ENCODE measurements around the gene IGFBPL1.
"Not testable (repeated sequence)": the region's sequence is repeated elsewhere in the genome, so short reads cannot be mapped to it uniquely, and the experiment has no call there.

IGFBPL1 gene

GRCh38 chr9:38431116-38431515 lies 6.9 kb upstream of the IGFBPL1 start:
- no peak for DNase-seq

DNA sequence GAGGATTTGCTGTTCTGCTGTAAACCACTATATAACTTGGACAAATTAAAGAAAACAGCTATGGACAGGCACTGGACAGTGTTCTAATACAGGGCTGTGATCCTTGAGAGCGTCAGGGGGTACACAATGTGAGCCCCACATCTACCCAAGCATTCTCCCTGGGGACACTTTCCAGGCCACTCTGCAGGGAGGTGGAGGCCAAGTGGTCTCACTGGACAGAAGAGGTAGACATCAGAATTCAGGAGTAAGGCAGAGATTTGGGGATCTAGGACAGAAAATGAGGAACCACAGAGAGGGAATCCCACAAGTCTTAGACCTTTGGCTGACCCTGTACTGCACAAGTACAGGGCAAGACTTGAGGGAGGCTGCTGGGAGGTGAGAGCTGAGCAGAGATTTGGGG lies 3.8 kb upstream of the IGFBPL1 start:
- DNase-seq: no peak

DNA sequence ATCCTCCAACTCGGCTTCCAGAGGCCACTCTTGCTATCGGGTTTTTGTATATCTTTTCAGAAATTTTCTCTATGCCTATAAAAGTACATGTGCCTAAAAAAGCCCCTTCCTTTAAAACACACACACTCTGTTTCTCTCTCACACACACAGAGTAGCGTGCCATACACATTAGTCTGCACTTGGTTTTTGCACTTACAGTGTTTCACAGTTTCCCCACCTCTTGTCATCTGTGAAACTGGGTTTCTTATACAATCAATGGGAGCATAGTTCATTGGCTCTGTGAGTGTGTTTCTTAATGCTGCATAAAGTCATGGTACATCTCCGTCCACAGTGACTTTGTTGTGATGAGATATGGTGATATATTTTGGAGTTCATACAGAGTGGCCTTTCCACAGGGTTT lies 664 bp upstream of the IGFBPL1 start:
- peak in 1 of 3 experiments; percentile 39 for DNase-seq

DNA sequence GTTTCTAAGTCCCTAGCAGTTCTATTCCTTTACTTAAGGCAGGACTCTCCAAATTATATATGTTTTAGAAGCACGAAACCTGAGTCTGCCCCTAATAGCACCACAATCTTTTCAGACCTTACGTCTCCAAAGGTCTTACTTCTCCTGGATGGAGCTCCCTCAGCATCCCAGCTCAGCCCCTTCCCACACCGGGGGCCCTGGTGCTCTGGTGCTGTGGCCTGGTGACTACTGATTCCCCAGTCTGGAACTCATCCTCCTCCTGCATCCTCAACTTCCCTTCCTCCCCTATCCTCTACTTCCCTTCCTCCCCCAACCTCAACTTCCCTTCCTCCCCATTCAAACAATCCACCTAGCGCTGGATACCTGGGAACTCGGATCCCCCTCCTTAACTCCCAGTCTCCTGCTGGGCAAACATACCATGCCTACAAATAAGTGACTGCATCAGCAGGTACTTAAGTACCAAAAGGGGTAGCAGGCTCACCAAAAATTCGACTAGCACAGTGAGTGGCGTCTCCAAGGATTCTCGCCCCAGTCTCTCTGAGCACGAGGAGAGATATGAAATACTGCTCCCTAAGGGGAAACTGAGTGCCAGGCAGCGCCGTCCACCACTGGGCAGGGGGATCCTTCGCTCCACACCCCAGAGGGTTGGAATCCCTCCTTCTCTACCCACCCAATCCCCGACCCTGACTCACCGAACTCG lies 831 bp downstream of the IGFBPL1 start:
- no peak for DNase-seq

DNA sequence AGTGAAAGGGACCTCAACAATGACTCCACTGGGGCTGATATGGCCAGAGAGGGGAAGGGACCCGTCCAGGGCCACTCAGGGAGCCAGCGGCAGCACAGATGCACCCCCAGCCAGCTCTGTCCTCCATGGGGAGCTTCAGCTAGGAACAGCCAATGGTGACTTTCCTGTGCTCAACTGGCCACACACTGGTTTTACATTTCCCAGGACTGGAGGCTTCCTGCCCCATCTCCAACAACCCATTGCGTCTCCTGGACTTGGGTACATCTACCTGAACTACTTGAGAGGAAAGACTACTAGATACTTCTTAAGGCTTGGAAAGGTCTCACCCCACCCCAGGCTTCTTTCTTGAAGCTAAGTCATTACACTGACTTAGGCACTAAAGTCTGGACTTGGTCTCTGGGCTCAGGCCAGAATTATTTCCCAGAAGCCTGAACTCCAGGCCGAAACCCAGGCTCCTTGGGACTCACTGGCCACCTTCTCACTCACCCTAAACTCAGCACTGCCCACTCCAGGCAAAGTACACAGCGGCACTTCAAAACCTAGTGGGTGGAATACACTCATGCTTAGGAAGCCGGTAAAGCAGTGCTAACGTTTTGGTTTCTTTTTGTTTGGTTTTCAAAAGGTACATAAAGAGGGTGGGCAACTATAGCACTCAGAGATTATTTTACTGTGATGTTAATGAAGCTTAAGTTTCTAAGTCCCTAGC lies 1.5 kb downstream of the IGFBPL1 start:
- DNase-seq: peak in 1 of 3 experiments; percentile 20

DNA sequence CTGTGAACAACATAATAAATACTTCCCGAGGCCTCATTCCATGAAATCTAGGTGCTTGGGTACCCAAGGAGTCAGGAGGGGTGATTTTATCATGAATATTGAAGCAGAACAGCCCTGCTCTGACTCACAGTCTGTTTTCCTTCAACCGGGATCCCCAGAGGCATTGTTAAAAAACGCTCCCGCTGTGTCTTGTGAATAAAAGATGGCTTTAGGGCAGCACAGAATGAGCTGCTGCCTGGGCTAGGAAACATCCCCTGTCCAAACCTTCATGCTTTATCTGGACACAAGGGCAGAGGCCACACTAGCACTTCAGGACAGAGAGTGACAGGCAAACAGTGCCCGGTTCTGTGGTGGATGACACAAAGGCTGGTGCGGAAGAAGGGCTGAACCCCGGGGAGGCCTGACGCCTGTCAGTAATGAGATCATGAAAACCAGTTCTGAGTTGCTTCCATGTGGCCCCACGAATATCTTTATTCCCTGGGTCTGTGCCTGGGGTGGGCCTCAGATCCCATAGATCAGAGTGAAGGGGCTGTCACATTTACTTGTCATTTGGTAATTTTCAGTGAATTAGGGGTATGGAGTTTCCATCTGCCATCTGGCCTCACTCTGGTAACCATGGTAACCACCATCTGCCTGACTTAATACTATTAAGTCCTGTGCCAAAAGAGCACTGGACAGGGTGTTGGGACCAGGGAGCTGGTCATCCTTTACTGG lies 2.6 kb downstream of the IGFBPL1 start:
- DNase-seq: peak in 2 of 3 experiments; percentile 59 to 85

DNA sequence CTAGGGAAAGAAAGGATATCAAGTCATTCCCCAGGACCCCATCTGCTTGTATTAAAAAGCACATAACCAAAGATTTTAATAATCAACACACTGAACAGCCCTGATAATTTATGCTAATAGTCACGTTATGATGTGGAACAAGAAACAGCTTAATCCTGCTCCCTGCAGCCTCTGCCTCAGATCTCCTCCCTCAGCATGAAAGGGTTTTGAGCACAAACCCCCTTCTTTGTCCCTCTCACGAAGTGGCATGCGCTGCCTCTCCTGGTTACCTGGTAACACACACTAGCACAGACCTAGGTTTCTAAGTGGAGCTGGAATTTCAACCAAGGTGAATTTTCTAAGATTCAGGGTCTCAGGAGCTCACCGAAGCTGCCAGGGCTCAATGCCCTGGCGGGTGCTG lies 5.1 kb downstream of the IGFBPL1 start:
- peak in 1 of 3 experiments; percentile 49 for DNase-seq

GRCh38 chr9:38418366-38418765 lies 5.9 kb downstream of the IGFBPL1 start:
- DNase-seq: no peak

DNA sequence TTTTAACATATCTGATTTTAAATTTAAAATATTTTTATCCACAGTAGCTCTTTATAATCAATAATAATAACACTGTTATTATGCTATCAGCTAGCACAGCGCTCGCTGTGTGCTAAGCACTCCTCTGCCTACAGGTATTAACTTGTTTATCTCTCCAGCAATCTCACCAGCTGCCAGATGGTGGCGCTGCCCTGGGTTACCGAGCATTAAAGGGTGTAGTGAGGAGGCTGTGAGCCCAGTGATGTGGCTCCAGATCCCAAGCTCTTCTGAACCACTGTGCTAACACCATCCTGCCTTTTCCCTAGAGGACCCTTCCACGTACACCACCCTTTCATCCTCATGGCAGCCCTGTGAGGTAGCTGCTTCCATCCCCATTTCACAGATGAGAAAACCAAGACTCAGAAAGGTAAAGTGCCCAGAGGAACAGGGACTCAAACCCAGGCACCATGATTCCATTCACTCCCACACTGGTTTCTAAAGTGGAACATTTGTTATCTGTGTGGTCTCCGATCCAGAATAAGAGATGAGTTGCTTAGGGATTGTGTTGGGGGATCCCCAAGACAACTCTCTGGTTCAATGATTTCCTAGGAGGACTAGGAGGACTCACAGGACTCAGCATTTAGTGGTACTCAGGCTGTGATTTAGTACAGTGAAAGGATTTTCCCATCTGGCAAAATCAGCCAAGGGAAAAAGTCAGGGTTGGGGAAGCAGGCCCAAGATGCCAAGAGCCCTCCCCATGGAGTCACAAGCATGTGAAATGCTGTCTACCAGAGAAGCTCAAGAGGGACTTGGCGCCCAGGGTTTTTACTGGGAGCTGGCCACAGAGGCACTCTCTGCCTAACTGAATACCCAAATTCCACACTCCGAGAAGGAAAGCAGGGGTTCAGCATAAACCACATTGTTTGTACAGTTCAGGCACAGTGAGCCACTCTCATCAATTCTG lies 7.0 kb downstream of the IGFBPL1 start:
- peak in 2 of 3 experiments; percentile 13 to 14 for DNase-seq

DNA sequence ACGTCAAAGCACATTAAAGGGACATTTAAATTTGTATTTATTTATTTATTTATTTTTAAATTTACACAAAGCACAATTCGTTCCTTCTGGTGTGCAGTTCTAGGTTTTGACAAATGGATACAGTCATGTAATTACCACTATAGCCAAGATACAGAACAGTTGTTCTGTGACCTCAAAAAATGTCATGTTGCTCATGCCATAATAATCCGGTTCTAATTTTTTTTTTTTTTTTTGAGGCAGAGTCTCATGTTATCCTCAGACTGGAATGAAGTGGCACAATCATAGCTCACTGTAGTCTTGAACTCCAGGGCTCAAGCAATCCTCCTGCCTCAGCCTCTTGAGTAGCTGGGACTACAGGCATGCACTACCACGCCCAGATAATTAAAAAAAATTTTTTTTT lies 7.8 kb downstream of the IGFBPL1 start:
- DNase-seq: no peak

GRCh38 chr9:38415856-38416255 lies 8.4 kb downstream of the IGFBPL1 start:
- no peak for DNase-seq

DNA sequence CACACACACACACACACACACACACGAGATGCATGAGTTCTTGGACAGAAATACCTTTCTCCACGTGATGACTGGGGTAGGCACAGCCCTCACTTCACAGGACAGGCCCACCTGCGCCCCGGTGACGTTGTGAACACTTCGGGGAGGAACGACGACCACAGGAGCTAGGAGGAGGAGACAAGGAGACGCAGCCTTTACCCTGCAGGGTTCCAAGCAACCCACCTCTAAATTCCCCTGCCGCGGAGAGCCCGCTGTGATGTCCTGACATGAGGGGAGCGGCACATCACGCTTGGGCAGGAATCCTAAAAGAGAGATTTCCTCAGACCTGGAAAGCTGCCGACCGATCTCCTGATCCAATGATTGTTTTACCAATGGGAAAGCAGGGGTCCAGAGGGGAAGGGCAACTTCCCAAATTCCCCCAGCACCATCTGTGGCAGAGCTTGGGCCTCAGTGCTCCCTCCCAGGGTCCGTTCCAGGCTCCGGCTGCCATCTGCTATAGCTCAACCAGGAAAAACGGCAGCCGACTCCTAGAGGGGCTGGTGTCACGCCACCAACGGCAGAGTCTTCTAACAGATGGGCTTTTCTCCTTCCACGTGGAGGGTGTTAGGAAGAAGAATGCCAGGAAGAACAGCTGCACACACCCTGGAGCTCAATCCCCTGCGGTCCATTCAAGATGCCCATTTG lies 10.1 kb downstream of the IGFBPL1 start:
- no peak for DNase-seq

DNA sequence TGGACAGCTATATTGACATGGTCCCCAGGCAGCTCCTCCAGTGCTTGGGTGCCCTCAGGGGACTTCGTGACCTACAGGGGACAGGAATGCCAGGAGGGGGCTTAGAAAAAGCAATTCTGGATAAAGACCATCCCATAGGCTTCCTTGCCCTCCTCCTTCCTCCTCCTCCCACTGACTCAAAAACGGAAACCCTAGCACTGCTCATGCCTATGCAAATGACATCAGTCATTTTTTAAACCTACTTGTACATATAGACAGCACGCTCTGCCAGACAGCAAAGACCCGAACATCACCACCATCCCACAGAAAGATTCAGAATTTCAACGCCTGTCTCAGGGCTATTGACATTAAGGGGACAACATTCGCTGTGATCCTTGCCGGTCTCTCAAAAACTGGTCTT lies 11.0 kb downstream of the IGFBPL1 start:
- no peak for DNase-seq

DNA sequence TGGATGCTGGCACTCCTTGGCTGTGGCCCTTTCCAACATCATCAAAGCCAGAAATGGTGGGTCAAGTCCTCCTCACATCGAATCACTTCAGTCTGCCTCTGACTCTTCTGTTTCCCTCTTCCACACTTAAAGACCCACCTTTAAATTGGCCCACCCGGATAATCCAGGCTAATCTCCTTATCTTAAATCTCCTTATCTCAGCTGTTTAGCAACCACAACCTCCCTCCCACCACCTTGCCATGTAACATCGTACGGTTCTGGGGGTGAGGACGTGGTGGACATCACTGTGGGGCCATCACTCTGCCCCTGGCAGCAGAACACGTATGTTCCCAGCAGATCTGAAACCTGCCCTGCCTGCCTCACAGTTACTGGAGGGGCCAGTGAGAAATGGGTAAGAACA lies 11.5 kb downstream of the IGFBPL1 start:
- no peak for DNase-seq

- no peak for DNase-seq
Measured at GRCh38 chr9:38408719-38409118, 15.5 kb downstream of the IGFBPL1 start.

DNA sequence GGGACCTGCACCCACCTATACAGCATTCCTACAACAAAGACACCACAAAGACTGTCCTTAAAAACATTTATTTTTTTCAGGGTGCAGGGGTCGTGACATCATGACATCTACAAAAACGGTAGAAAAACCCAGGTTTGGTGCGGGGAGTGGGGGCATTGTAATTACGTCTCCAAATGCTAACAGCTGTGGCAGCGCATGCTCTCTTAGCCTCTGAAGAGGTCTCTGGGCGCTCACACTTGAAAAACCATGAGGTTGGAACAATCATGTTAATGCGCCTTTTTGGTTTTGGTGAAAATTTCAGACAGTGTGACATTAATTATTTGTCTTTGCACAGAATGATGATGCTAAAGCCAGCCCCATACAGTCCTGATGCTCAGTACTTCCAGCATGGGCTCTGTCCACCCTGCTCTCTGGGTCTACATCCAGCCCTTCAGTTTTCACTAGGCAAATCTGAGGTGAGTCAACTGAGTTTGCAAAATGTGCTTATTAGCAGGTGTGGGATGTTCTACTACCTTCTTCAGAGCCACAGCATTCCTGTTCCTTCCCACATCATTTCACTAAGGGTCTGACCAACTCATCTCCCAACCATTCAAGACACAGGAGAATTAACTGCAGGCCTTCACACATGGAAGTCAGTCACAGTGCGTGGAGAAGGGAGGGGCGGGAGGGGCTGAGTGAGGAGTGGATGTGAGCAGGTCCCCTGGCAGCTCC lies 17.6 kb downstream of the IGFBPL1 start:
- DNase-seq: no peak

DNA sequence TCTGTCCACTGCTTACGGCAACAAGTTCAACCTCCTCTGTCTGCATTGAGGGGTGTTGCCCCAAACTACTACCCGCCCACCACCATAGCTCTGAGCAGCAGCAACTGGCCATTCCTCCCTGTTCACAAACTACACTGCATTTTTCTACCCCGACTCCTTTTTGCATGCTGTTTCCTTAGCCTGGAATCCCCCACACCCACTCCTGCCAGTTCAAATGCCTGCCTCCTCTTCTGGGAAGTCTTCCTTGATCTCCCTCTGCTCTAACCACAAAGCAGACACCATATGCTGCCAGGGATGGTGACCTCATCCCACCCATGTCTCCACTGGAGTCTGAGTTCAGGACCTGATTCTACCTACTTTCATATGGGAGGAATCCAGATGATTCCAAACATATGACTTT lies 18.5 kb downstream of the IGFBPL1 start:
- DNase-seq: no peak

DNA sequence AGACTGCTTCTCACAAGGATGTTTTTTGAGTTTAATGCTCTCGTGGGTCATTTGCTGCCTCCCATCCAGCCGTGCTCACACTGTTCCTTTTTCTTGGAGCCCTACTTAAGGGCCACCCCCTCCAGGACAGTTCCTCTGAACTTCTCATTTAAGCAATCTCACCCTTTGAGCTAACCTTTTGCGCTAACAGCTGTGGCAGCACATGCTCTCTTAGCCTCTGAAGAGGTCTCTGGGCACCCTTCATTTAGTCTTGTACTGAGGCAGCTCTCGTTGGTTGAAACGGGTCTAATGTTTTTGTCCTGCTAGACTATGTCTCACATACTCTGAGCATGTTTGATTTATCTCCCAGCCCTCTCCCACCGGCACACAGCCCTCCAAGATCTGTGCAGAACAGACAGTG lies 19.9 kb downstream of the IGFBPL1 start:
- DNase-seq: no peak

DNA sequence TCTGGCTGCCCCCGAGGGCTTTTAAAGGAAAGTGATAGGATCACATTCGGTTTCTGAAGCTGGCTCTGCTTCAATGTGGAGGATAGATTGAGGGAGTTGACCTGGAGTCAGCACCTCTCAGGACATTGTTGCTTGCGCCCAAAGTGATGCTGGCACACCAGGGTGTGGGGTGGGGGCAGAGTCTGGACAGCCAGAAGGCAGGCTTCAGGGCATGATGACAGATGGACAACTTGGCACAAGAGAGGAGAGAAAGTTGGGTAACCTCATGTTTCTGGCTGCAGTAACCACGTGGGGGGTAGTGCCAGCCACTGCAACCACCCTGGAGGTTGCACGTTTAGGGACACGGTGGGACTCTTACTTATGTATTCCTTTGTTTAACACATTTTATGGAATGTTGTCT lies 22.3 kb downstream of the IGFBPL1 start:
- DNase-seq: no peak

GRCh38 chr9:38399191-38399590 lies 25.1 kb downstream of the IGFBPL1 start:
- DNase-seq: not testable (repeated sequence)

GRCh38 chr9:38396371-38396671 lies 27.9 kb downstream of the IGFBPL1 start:
- DNase-seq: no peak
